PC-3 (cell line): ENCODE measurements around the gene CERT1. TPM values are rescaled to one million over a fixed set of nuclear protein-coding genes. Genes with fewer than 3 reads are reported as not detected.
A peak's percentile ranks its signal among the peaks of the same experiment; 100 is the strongest.

Experiments used
- ATAC-seq: fragments of 200-7000 bp; cut with Tn5 transposase; 2 replicates; pipeline ENCODE4 v1.9.1; 2020; ENCODE audit warnings: mild to moderate bottlenecking, moderate library complexity
- BruUV-seq: library from RNA; stranded (reverse); fragments of 400-500 nt; replicated peaks from 2 replicates; lab custom pipeline; 2021; lab: Mats Ljungman, UMichigan
- CTCF ChIA-PET: fragments of 300-600 bp; sonication (Branson Sonifier 250); formaldehyde crosslinking; loops from one replicate; lab custom pipeline; 2022; ENCODE audit warnings: antibody characterized with exemption; lab: Charles Lee
- POLR2A ChIA-PET: fragments of 300-600 bp; sonication (Branson Sonifier 250); formaldehyde crosslinking; loops from one replicate; lab custom pipeline; 2022; ENCODE audit warnings: antibody characterized with exemption; ENCODE audit not compliant: unreplicated experiment; lab: Charles Lee
- DNase-seq: peaks from one replicate; pipeline ENCODE4 v3.0.0-alpha.2; 2015
- H2AFZ ChIP-seq: fragments of 300-600 bp; sonication (generic); 2 replicates; pipeline ENCODE4 v1.6.0; 2016; ENCODE audit warnings: antibody characterized with exemption, low read length
- H3F3A ChIP-seq: fragments of 300-600 bp; sonication (generic); one replicate; pipeline ENCODE4 v1.6.0; 2017; ENCODE audit warnings: antibody characterized with exemption, low read length, control low read depth, mild to moderate bottlenecking; ENCODE audit not compliant: unreplicated experiment
- H3K27ac ChIP-seq: fragments of 300-600 bp; sonication (generic); 2 replicates; pipeline ENCODE4 v1.5.1; 2016; ENCODE audit warnings: mild to moderate bottlenecking, low read length
- H3K27me3 ChIP-seq: fragments of 300-600 bp; sonication (generic); 2 replicates; pipeline ENCODE4 v1.6.1; 2016; ENCODE audit warnings: low read length, mixed read lengths
- H3K36me3 ChIP-seq: fragments of 300-600 bp; sonication (generic); 2 replicates; pipeline ENCODE4 v1.6.1; 2016; ENCODE audit warnings: low read depth, mixed run types, low read length, mixed read lengths
- H3K4me1 ChIP-seq: fragments of 300-600 bp; sonication (generic); 2 replicates; pipeline ENCODE4 v1.5.1; 2016; ENCODE audit warnings: low read length; ENCODE audit not compliant: insufficient read depth
- H3K4me2 ChIP-seq: fragments of 300-600 bp; sonication (generic); 2 replicates; pipeline ENCODE4 v1.6.0; 2016; ENCODE audit warnings: low read length
- H3K4me3 ChIP-seq: fragments of 300-600 bp; sonication (generic); 2 replicates; pipeline ENCODE4 v1.5.1; 2016; ENCODE audit warnings: mild to moderate bottlenecking, low read length, mixed read lengths
- H3K79me2 ChIP-seq: fragments of 300-600 bp; sonication (generic); 2 replicates; pipeline ENCODE4 v1.6.1; 2017; ENCODE audit warnings: low read length, mixed read lengths
- H3K9ac ChIP-seq: fragments of 300-600 bp; sonication (generic); 2 replicates; pipeline ENCODE4 v1.6.0; 2016; ENCODE audit warnings: mild to moderate bottlenecking, low read length
- H3K9me2 ChIP-seq: fragments of 300-600 bp; sonication (generic); replicated peaks from 2 replicates; pipeline ENCODE4 v1.6.1; 2016; ENCODE audit warnings: mixed run types, low read length, mixed read lengths
- H3K9me3 ChIP-seq: fragments of 300-600 bp; sonication (generic); 2 replicates; pipeline ENCODE4 v1.6.1; 2016; ENCODE audit warnings: low read length, mixed read lengths
- H4K20me1 ChIP-seq: fragments of 300-600 bp; sonication (generic); 2 replicates; pipeline ENCODE4 v1.6.1; 2016; ENCODE audit warnings: low read length, mixed read lengths
- EZH2 ChIP-seq: fragments of 300-600 bp; sonication (generic); IDR thresholded peaks from one replicate; pipeline ENCODE4 v1.6.1; 2017; ENCODE audit warnings: antibody characterized with exemption, mild to moderate bottlenecking, low read length; ENCODE audit not compliant: unreplicated experiment
- EZH2phosphoT487 ChIP-seq: fragments of 300-600 bp; sonication (generic); IDR thresholded peaks from 2 replicates; pipeline ENCODE4 v1.6.1; 2018; ENCODE audit warnings: mild to moderate bottlenecking, antibody characterized with exemption, low read length, borderline replicate concordance
- intact Hi-C: fragments of 100-400 bp; cut with micrococcal nuclease; formaldehyde crosslinking; loops from 2 replicates; pipeline ENCODE4 v1.9.0; 2023
- total RNA-seq: library from RNA; depleted of rRNA; stranded (reverse); fragments of >200 nt; gene quantifications from 2 replicates; pipeline ENCODE4 v1.2.3, GENCODE V29; 2014
- TF ChIP-seq, protein P1 (sequence below): fragments of 300-600 bp; sonication (generic); conservative IDR thresholded peaks from 2 replicates; pipeline ENCODE4 v1.5.1; 2017; ENCODE audit warnings: antibody characterized with exemption, low read depth, mild to moderate bottlenecking, low read length

The CERT1 gene
- total RNA-seq, 1 experiment from 2014 or later: 5.6 TPM

- no peaks in the 10 kb centered on the region for H3K9me2 ChIP-seq
- ChIA-PET CTCF (no interaction called here), POLR2A (no interaction called here)
- no peak overlapping the region for H3K9ac ChIP-seq
- no TSS peak for BruUV-seq
- H2AFZ ChIP-seq: no peak overlapping the region
- TF ChIP-seq, protein P1, sequence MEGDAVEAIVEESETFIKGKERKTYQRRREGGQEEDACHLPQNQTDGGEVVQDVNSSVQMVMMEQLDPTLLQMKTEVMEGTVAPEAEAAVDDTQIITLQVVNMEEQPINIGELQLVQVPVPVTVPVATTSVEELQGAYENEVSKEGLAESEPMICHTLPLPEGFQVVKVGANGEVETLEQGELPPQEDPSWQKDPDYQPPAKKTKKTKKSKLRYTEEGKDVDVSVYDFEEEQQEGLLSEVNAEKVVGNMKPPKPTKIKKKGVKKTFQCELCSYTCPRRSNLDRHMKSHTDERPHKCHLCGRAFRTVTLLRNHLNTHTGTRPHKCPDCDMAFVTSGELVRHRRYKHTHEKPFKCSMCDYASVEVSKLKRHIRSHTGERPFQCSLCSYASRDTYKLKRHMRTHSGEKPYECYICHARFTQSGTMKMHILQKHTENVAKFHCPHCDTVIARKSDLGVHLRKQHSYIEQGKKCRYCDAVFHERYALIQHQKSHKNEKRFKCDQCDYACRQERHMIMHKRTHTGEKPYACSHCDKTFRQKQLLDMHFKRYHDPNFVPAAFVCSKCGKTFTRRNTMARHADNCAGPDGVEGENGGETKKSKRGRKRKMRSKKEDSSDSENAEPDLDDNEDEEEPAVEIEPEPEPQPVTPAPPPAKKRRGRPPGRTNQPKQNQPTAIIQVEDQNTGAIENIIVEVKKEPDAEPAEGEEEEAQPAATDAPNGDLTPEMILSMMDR: no peak
- TF ChIP-seq EZH2 (no peak), EZH2phosphoT487 (no peak)
- no peaks in the 10 kb centered on the region for H3K9me3 ChIP-seq
- ATAC-seq: 0 out of 2 replicates have a peak, but pooled peaks have one; percentile 29
- H3F3A ChIP-seq: no peaks in the 10 kb centered on the region
- no peak overlapping the region for H3K4me3 ChIP-seq
- H4K20me1 ChIP-seq: no peaks in the 10 kb centered on the region
- no peaks in the 10 kb centered on the region for H3K79me2 ChIP-seq
- peaks cover 6% of the 10 kb centered on the region; the same call in 1 of the 2 replicates for H3K36me3 ChIP-seq
- intact Hi-C loops: no loop called here
- no peak overlapping the region for H3K27ac ChIP-seq
- no peak overlapping the region for H3K4me2 ChIP-seq
- no peak for DNase-seq
- H3K4me1 ChIP-seq: 0 out of 2 replicates have a peak, but pooled peaks cover 6% of the 10 kb centered on the region
- H3K27me3 ChIP-seq: no peaks in the 10 kb centered on the region
Measured at GRCh38 chr5:75365740-75366139, 145.7 kb downstream of the CERT1 start.

- Histone ChIP-seq H3K9me3 (no peaks in the 10 kb centered on the region), H3K9me2 (no peaks in the 10 kb centered on the region), H3K4me3 (no peak overlapping the region), H3K27me3 (no peaks in the 10 kb centered on the region), H3K9ac (no peak overlapping the region), H3K4me1 (0 out of 2 replicates have a peak, but pooled peaks cover 6% of the 10 kb centered on the region), H2AFZ (no peak overlapping the region), H3K27ac (no peak overlapping the region), H3F3A (no peaks in the 10 kb centered on the region), H3K36me3 (peaks cover 17% of the 10 kb centered on the region), H3K79me2 (no peaks in the 10 kb centered on the region), H3K4me2 (no peak overlapping the region), H4K20me1 (no peaks in the 10 kb centered on the region)
- no peak for TF ChIP-seq EZH2phosphoT487
- TF ChIP-seq, protein P1: no peak
- no peak for TF ChIP-seq EZH2
- intact Hi-C loops: no loop called here
- POLR2A ChIA-PET: interaction anchor here (0.6 kb wide), 1 partner anchor 386 kb away, joined by 3 read pairs; no protein-coding TSS in a partner anchor
- CTCF ChIA-PET: no interaction called here
- no peak for ATAC-seq
- no TSS peak for BruUV-seq
- DNase-seq: no peak
Measured at GRCh38 chr5:75364571-75365280, 146.7 kb downstream of the CERT1 start.
